LNCaP clone FGC (cell line): ENCODE results near the gene CCDC9.
"Not testable (repeated sequence)": the region's sequence is repeated elsewhere in the genome, so short reads cannot be mapped to it uniquely, and the experiment has no call there.

Experiments
- DNase-seq: peaks from one replicate; pipeline ENCODE4 v3.0.0-alpha.2; 2011; ENCODE audit warnings: low read depth
- H3K4me3 ChIP-seq: 2 replicates; pipeline ENCODE4 v1.5.1; 2011; ENCODE audit warnings: mild to moderate bottlenecking, low read depth, low read length, control low read depth
- CTCF ChIP-seq: IDR thresholded peaks from 2 replicates; pipeline ENCODE4 v1.5.1; 2012; ENCODE audit warnings: mild to moderate bottlenecking; ENCODE audit not compliant: control insufficient read depth, insufficient read depth; ENCODE audit errors: extremely low read depth

CCDC9 gene

GRCh38 chr19:47257411-47258169 lies 1.3 kb downstream of the CCDC9 start:
- no peak for DNase-seq
- peak overlapping the region; percentile 58 for H3K4me3 ChIP-seq
- no peak for TF ChIP-seq CTCF

GRCh38 chr19:47258434-47258833 lies 2.1 kb downstream of the CCDC9 start:
- no peak for TF ChIP-seq CTCF
- no peak for DNase-seq
- peak overlapping the region; percentile 58 for H3K4me3 ChIP-seq

GRCh38 chr19:47258895-47259555 lies 2.7 kb downstream of the CCDC9 start:
- TF ChIP-seq CTCF, result no peak
- no peak for DNase-seq
- no peak overlapping the region for H3K4me3 ChIP-seq

GRCh38 chr19:47260476-47260875 lies 4.2 kb downstream of the CCDC9 start:
- DNase-seq, result no peak
- TF ChIP-seq CTCF, result no peak
- no peak overlapping the region for H3K4me3 ChIP-seq

- not testable (repeated sequence) for DNase-seq, H3K4me3 ChIP-seq
Measured at GRCh38 chr19:47261946-47262793, 5.8 kb downstream of the CCDC9 start.

- no peak for TF ChIP-seq CTCF
- H3K4me3 ChIP-seq, result no peak overlapping the region
- no peak for DNase-seq
Measured at GRCh38 chr19:47264629-47265028, 8.3 kb downstream of the CCDC9 start.

GRCh38 chr19:47266401-47266941 lies 10.1 kb downstream of the CCDC9 start:
- no peak overlapping the region for H3K4me3 ChIP-seq
- DNase-seq, result no peak
- no peak for TF ChIP-seq CTCF
